GM21576 (cell line): ENCODE data around the gene CC2D2B.
A peak's percentile ranks its signal among the peaks of the same experiment; 100 is the strongest.
"Not testable (repeated sequence)": the region's sequence is repeated elsewhere in the genome, so short reads cannot be mapped to it uniquely, and the experiment has no call there.

Source experiments
- ATAC-seq: cut with Tn5 transposase; IDR thresholded peaks from one replicate; pipeline ENCODE4 v1.9.1; 2021; ENCODE audit warnings: mild to moderate bottlenecking, moderate library complexity; ENCODE audit not compliant: unreplicated experiment

The CC2D2B gene

GRCh38 chr10:95907456-95908253 lies at the start of gene CC2D2B:
Gene CC2D2B (plus strand): TSS chr10:95907975. CDS start chr10:95911324, 3,349 bp downstream.
- ATAC-seq, result peak; percentile 88

GRCh38 chr10:95860166-95860940 lies 47.4 kb upstream of the CC2D2B start:
- ATAC-seq, result no peak

- no peak for ATAC-seq
Observed at GRCh38 chr10:95861386-95861785, 46.4 kb upstream of the CC2D2B start.

GRCh38 chr10:95864906-95865813 lies 42.6 kb upstream of the CC2D2B start:
- peak; percentile 86 for ATAC-seq

GRCh38 chr10:95865814-95866466 lies 41.8 kb upstream of the CC2D2B start:
- no peak for ATAC-seq

GRCh38 chr10:95866467-95866842 lies 41.3 kb upstream of the CC2D2B start:
- no peak for ATAC-seq

- no peak for ATAC-seq
Observed at GRCh38 chr10:95867866-95868265, 39.9 kb upstream of the CC2D2B start.

GRCh38 chr10:95872158-95872711 lies 35.5 kb upstream of the CC2D2B start:
- ATAC-seq, result no peak

GRCh38 chr10:95873139-95873538 lies 34.6 kb upstream of the CC2D2B start:
- no peak for ATAC-seq

- no peak for ATAC-seq
Observed at GRCh38 chr10:95873651-95874050, 34.1 kb upstream of the CC2D2B start.

GRCh38 chr10:95874783-95875182 lies 33.0 kb upstream of the CC2D2B start:
- not testable (repeated sequence) for ATAC-seq

- no peak for ATAC-seq
Observed at GRCh38 chr10:95876756-95877155, 31.0 kb upstream of the CC2D2B start.

- no peak for ATAC-seq
Observed at GRCh38 chr10:95877881-95878280, 29.9 kb upstream of the CC2D2B start.

- ATAC-seq, result no peak
Observed at GRCh38 chr10:95880704-95881103, 27.1 kb upstream of the CC2D2B start.

GRCh38 chr10:95881316-95881715 lies 26.5 kb upstream of the CC2D2B start:
- ATAC-seq, result no peak

- ATAC-seq, result no peak
Observed at GRCh38 chr10:95889830-95890229, 17.9 kb upstream of the CC2D2B start.

- no peak for ATAC-seq
Observed at GRCh38 chr10:95896071-95896850, 11.5 kb upstream of the CC2D2B start.

GRCh38 chr10:95905897-95906580 lies 1.7 kb upstream of the CC2D2B start:
- not testable (repeated sequence) for ATAC-seq
